Activated CD4-positive, alpha-beta T cell treated with anti-CD3 and anti-CD28 coated beads, Interleukin-10, Interleukin-2, amounts not matched to agents 100 ng/mL and 50 ng/mL, durations not matched to agents 16 hours and 8 hours (primary cell): ENCODE data around the gene RECK.
"Not testable (repeated sequence)": the region's sequence is repeated elsewhere in the genome, so short reads cannot be mapped to it uniquely, and the experiment has no call there.

Experiments
- DNase-seq: peaks from one replicate; pipeline ENCODE4 v3.0.0-alpha.2; 2020

Gene RECK

GRCh38 chr9:36116593-36116992 is 79.9 kb downstream of the RECK start:
- no peak for DNase-seq

GRCh38 chr9:36118201-36118600 is 81.5 kb downstream of the RECK start:
- no peak for DNase-seq

DNA sequence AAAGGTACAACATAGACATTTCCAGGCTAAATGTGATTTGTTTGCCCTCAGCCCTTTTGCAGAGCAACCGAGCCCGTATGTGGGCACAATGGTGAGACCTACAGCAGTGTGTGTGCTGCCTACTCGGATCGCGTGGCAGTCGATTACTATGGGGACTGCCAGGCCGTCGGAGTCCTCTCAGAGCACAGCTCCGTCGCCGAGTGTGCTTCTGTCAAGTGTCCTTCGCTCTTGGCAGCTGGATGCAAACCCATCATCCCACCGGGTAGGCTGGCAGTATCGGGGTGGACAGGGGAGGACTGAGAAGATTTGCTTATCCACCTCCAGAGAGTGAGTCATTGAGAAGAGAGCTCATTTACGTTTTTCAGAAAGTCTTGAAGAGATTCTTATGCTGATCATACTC is 82.0 kb downstream of the RECK start:
- no peak for DNase-seq

DNA sequence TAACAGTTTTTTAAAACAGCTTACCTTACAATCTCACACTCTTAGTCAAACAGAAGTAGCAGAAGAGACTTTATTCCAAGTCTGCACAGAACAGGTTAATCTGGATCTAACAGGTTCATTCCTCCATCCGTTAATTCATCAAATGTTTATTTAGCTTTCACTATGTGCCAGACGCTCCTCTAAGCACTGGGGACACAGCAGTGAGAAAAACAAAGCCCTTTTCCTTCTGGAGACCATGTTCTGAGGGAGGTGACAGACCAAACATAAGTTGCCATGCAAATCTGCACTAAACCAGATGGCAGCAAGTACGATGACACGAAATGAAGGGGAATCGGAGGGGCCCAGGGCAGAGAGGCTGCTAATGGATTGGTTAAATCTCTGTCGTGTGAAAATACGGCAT is 82.8 kb downstream of the RECK start:
- DNase-seq = no peak

GRCh38 chr9:36120705-36121104 is 84.0 kb downstream of the RECK start:
- DNase-seq = no peak

DNA sequence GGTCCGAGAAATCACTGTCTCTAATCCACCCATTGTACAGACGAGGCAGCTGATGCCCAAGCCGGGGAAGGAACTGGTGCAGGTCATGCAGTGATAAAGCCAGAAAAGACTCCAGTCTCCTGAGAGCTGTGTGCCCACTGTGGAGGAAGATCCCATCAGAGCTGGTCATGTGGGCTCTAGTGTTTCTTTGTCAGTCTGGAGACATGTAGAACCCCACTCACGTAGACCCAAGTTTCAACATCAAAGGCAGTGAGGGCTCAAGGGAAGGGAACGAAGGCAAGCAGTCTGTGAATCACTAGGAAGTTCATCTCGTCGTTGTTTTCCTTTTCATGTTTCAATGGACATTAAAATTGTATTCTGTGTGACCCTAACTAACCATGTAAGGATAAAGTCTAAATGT is 85.3 kb downstream of the RECK start:
- DNase-seq = no peak

DNA sequence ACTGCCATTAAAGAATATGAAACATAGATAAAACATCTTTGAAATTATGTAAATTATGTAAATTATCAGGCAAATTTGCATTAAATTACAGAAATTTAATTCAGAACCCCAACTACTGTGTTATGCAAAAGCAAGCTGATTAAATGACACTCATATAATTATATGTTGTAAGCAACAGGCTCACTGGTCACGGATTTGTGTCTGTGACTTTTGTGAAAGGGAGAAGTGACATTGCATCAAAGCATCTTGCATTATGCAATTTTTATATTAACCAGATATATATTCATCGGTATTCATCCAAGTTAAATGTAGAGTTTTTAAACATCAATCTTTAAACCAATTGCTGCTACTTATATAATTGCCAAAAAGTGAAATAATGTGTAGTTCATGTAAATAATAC is 86.8 kb downstream of the RECK start:
- DNase-seq = no peak

DNA sequence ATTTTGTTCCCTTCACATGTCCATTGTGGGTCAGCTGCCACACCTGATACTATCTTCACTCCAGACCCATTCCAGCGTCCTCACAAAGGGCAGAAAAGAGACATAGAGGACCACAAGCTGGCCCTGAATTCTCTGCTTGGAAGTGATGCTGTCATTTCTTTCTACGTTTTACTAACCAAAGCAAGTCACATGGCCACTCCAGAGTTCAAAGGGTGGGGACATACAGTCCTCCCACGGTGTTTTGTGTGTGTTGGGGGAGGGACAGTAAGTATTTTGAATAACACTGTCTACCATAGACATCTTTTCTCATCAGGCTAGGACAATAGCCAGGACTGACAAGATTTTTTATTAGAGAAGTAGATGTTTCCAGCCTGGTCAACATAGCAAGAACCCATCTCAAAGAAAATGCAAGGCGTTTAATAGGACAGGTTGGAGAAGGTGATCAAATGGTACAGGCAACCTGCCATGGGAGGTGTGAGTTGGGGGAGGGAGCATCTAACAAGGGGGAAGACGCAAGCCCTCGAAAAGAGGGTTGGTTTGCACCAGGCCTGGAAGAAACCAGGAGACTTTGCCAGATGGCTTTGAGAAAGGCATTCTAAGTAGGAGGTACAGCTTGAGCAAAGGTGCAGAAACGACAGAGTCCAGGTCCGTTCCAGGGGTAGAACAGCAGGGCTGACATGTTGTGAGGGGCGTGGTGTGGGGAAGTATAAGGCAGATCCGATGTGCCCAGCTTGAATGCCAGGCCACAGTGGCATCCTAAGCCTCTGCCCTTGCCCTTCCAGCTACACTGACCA is 88.5 kb downstream of the RECK start:
- no peak for DNase-seq

- no peak for DNase-seq
These were observed 89.5 kb downstream of the RECK start for GRCh38 chr9:36126016-36126730.

DNA sequence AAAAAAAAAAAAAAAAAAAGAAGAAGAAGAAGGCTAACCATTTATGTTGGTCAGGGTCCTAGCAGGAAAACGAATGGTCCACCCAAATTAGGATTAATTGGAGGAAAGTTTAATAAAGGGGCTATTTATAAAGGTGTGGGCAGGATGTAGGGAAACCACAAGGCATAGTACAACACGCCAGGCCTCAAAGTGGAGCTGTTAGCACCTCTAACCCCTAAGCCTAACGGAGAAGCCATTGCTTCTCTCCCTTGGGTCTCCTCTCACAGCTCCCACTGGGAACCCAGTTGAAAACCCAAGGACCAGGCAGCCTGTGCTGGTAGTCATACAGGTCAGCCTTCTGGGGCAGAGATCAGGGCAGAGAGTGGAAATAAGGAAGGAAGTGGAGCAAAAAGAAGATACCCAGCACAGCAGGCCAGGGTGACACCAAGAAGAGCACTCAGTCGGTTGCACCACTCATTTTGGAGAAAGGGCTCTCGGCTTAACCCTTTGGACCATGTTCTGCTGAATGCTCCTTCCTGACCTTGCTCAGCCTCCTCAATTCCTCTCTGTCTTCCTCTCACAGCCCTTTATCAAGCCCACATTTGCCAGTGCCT is 91.0 kb downstream of the RECK start:
- DNase-seq = no peak

DNA sequence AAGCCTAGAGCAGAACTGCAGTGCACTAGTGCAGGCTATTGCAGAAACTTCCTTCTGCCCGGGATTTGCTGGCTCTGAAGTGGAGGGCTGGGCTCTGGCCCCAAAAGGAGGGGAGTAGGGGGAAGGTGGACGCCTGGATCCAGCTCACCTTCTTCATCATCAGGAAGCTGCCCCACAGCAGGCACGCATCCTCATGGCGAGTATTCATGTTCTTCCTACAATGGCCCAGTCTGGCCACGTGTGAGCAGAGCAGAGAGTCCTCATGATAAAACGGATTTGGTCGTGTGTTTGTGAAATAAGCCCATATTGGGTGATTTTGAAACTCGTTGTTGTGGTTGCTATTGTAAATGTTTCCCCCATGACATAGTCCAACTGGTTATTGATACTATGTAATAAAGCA is 91.6 kb downstream of the RECK start:
- DNase-seq = no peak

- no peak for DNase-seq
These were observed 92.4 kb downstream of the RECK start for GRCh38 chr9:36129139-36129538.

DNA sequence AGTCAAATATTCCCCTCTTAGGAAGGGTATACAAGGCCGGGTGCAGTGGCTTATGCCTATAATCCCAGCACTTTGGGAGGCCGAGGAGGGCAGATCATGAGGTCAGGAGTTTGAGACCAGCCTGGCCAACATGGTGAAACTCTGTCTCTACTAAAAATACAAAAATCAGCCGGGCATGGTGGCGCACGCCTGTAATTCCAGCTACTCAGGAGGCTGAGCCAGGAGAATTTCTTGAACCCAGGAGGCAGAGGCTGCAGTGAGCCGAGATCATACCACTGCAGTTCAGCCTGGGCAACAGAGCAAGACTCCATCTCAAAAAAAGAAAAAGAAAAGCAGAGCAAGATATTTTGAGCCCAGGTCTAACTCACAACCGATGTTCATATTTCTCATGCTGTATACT is 95.0 kb downstream of the RECK start:
- DNase-seq = not testable (repeated sequence)

- DNase-seq = no peak
These were observed 95.4 kb downstream of the RECK start for GRCh38 chr9:36132086-36132485.

DNA sequence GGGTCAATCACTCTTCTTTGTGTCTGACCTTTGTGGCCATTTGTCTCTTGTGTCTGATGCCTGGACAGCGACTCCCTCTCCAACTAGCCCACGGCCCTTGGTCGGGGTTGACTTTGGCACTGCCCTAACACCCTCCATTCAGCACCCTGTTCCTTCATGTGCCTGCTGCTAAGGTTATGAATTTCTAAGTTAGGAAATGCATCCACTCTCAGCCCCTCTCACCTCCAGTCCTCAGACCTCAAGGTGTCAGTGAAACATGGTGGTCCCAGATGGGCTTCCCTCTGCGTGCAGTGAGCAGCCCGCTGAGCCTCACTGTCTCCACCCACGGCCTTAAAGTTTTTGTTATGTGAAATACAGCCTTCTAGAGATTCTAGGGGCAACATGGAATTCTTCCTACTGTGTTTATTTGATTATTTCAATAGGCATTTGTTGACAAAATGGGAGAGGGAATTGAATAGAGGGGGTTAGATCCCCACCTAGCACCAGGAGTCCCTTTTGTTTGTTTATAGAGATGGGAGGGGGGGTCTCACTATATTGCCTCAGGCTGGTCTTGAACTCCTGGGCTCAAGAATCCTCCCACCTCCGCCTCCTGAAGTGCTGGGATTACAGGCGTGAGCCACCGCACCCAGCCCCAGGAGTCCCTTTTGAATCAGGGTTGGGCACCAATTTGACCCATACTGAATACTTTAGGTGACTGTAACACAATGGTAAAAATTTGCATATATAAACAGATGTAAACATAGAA is 98.2 kb downstream of the RECK start:
- DNase-seq = no peak

GRCh38 chr9:36135741-36136271 is 99.1 kb downstream of the RECK start:
- DNase-seq = no peak

DNA sequence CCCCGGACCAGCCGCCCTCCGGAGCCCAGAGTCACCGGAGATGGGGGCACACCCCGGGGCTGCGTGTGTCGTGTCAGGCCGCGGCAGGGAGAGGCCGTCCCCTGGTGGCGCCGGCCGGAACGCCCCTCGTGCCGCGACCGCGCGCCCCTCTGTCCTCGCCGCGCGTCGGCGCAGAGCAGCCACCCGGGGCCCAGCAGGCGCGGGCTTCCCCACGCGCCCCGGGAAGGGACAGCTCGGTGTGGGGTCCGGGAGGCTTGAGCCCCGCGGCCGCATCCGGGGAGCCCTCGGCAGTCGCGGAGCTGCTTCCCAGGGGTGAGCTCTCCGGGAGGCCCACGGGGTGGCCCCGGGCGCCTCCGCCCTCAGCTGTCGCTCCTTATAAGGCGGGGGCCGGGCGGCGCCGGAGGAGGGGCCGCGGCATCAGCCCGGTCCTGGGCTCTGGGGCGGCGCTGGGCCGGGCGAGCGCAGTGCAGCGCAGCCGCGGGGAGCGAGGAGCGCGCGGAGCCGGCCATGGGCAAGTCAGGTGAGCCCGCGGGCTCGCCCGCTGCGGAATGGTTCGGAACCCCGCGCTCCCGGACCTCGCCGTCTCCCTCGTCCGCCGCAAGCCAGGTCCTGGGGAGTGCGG is 99.7 kb downstream of the RECK start, which contains the start of gene GLIPR2:
GLIPR2 (plus strand) TSS at position 462 of the 622 bp plus-strand sequence; CDS start at position 508, 46 bp downstream.
- DNase-seq = peak; percentile 87

DNA sequence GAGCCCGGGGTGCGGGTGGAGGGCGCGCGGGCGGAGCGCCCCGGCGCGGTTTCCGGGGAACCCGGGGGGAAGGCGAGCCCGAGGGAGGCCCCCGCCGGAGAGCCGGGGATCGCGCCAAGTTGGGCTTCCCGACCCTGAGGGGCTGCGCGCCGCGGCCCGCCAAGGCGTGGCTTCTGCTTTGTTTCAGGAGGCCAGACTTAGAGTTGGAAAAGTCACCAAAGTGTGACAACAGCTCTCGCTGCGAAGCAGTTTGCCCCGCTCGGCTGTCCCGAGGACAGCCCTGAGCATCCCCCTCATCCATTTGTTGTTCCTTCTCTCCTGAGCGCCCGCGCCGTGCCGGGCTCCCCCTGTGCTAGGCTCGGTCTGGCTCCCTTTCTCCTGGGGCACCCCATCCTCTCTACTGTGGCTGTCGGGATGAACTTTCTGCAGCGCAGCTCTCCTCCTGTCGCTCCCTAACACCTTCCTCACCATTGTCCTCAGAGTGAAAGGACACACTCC is 100.2 kb downstream of the RECK start:
- DNase-seq = no peak

DNA sequence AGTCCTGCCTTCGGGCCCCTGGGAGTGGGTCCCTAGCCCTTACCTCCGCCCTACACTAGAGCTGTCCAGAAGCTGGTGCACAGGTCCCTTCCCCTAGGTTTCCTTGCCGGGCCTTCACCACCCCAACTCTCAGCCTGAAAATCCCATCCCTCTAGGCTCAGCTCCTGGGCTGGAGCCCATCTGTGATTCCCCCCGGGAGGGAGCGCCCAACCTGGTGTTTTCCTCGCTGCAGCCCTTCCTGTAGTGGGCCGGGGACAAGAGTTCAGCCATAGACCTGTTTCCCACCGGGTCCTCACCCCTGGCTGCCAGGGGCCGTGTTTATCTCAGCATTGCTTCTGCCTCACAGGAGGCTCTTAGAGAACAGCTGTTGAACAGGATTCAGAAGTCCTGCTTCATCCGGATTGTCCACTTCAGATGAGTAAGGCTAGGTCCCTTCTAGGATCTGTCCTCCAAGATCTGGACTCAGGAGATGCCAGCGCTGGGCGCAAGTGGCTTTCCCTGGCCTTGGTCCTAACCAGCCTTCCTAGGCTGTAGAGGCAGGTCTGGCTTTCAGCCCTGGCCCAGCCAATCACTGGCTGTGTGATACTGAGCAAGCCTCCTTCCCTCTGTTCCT is 100.8 kb downstream of the RECK start:
- DNase-seq = no peak

- no peak for DNase-seq
These were observed 101.8 kb downstream of the RECK start for GRCh38 chr9:36138496-36138895.

- DNase-seq = no peak
These were observed 102.2 kb downstream of the RECK start for GRCh38 chr9:36138901-36139300.
